ENCODE measurements around the gene GALNT7. TPM values are rescaled to one million over a fixed set of nuclear protein-coding genes. Genes with fewer than 3 reads are reported as not detected.
A peak's percentile ranks its signal among the peaks of the same experiment; 100 is the strongest.

GALNT7 gene
- total RNA-seq, 1 donor from 2014 or later, result 67.8 TPM

DNA sequence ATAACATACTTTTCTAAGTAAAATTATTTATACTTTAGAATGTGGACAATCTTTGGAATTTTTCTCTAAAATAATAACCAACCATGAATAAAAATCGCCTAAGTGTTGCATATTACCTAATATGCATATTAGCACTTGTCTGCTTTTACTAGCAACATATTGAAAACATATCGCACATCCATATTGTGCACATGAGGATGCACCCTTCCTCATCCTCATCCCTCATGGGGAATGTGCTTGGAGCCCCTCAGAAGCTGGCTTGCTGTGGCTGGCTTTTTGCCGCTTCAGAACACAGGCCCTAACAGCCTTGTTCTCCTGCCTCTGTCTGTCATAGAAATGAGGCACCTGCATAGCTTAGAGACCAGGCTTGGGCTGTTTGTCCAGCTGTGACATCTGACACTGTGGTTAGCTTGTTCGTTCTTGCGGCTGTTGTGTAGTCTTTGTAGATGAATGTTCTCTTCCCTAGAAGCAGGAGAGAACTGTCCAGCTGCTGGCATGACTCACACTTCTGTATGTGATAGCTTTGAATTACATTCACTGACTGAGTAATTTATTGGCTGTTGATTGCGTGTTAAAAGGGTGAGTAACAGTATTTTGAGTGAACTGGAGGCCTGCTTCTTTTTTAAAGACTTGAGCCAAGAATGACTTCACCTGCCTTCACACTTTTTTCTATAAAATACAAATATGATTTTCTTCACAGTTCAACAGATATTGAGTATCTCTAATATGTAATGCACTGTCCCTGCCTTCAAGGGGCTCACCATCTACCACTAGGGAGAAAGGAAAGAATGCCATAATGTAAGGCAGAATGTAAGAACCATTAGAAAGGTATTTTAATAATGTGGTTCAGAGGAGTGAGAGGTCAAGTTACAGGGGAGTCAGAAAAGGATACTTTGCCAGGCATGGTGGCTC, 83.7 kb downstream of the GALNT7 start:
- H3K4me1 Mint-ChIP-seq (ENCODE audit: low read depth), result peaks cover 11% of the 10 kb centered on the region
- peak overlapping the region; percentile 80 for H3K27ac Mint-ChIP-seq
- no peaks in the 10 kb centered on the region for H3K9me3 Mint-ChIP-seq (ENCODE audit: low read depth)
- H3K36me3 Mint-ChIP-seq (ENCODE audit: insufficient read depth), result peaks cover 5% of the 10 kb centered on the region
- no peak overlapping the region for H3K4me3 Mint-ChIP-seq (ENCODE audit: low read depth)
- no peaks in the 10 kb centered on the region for H3K27me3 Mint-ChIP-seq
- no peak for DNase-seq (ENCODE audit: low spot score, unreplicated experiment)
- TF ChIP-seq, protein P1, sequence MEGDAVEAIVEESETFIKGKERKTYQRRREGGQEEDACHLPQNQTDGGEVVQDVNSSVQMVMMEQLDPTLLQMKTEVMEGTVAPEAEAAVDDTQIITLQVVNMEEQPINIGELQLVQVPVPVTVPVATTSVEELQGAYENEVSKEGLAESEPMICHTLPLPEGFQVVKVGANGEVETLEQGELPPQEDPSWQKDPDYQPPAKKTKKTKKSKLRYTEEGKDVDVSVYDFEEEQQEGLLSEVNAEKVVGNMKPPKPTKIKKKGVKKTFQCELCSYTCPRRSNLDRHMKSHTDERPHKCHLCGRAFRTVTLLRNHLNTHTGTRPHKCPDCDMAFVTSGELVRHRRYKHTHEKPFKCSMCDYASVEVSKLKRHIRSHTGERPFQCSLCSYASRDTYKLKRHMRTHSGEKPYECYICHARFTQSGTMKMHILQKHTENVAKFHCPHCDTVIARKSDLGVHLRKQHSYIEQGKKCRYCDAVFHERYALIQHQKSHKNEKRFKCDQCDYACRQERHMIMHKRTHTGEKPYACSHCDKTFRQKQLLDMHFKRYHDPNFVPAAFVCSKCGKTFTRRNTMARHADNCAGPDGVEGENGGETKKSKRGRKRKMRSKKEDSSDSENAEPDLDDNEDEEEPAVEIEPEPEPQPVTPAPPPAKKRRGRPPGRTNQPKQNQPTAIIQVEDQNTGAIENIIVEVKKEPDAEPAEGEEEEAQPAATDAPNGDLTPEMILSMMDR (IDR thresholded peaks at IDR 0.05; ENCODE audit: unreplicated experiment), result no peak

DNA sequence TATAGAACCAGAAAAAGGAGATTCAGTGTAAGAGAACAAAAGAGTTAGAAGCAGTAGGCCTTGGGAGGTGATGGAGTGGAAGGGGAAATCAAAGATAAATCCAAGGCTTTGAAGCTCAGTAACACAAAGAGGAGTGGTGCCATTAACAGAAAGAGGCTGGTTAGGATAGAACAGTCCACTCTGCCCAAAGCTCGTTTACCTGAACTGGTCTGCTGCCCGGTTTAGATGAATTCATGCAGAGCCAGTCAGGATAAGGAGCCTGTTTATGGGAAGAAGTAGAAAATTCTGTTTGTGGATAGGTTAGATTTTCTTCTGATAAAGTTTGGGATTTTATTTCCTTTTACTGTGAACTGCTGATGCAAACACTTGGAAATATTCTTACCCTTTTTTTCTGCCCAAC, 85.0 kb downstream of the GALNT7 start:
- H3K4me3 Mint-ChIP-seq (ENCODE audit: low read depth), result no peak overlapping the region
- H3K27me3 Mint-ChIP-seq, result no peaks in the 10 kb centered on the region

DNA sequence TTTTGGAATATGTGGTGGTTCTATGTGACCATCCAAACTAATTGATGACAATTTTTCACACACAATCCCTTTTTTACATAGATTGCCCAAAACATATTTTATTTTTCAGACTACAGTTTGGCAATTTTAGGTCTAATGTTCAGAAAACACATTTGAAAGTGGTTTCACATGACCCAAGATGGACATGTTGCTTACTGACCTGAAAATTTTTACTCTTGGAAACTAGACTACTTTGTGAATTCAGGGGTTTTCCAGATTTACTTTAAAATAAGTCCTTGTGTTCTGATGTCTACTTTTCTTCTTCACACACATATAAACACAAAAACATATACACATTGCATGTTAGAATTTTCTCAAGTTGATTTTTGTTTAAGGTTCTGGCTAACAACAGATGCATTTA, 86.0 kb downstream of the GALNT7 start:
- TF ChIP-seq, protein P1 (IDR thresholded peaks at IDR 0.05; ENCODE audit: unreplicated experiment), result no peak
- no peaks in the 10 kb centered on the region for H3K9me3 Mint-ChIP-seq (ENCODE audit: low read depth)
- H3K27me3 Mint-ChIP-seq, result no peaks in the 10 kb centered on the region
- DNase-seq (ENCODE audit: low spot score, unreplicated experiment), result no peak
- H3K4me1 Mint-ChIP-seq (ENCODE audit: low read depth), result peaks cover 4% of the 10 kb centered on the region
- H3K4me3 Mint-ChIP-seq (ENCODE audit: low read depth), result no peak overlapping the region
- H3K36me3 Mint-ChIP-seq (ENCODE audit: insufficient read depth), result peaks cover 4% of the 10 kb centered on the region
- no peak overlapping the region for H3K27ac Mint-ChIP-seq

More for the DNA sequence above, 85.0 kb downstream of the GALNT7 start:
- no peak for DNase-seq (ENCODE audit: low spot score, unreplicated experiment)
- no peaks in the 10 kb centered on the region for H3K9me3 Mint-ChIP-seq (ENCODE audit: low read depth)
- H3K4me1 Mint-ChIP-seq (ENCODE audit: low read depth), result peaks cover 11% of the 10 kb centered on the region
- peaks cover 4% of the 10 kb centered on the region for H3K36me3 Mint-ChIP-seq (ENCODE audit: insufficient read depth)
- no peak overlapping the region for H3K27ac Mint-ChIP-seq
- TF ChIP-seq, protein P1 (IDR thresholded peaks at IDR 0.05; ENCODE audit: unreplicated experiment), result no peak

DNA sequence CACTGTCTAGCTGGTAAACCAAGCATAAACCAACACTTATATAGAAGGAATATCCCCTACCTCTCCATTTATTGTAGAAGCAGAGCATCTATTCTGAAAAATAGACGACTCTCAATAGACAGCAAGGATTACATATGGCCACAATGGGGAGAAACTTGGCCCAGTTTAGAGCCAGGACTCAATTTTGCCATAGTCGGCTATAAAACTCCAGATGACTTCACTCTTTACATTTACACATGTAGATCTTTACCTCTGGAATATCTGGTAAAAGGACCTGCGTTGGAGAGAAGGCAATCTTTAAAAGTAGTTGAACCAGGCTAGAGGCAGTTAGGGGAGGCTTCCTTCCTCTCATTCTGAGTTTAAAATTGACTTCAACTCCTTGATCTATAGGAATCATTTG, 88.2 kb downstream of the GALNT7 start:
- no peaks in the 10 kb centered on the region for H3K27me3 Mint-ChIP-seq
- no peak overlapping the region for H3K4me3 Mint-ChIP-seq (ENCODE audit: low read depth)
- peaks cover 4% of the 10 kb centered on the region for H3K36me3 Mint-ChIP-seq (ENCODE audit: insufficient read depth)
- no peak overlapping the region for H3K27ac Mint-ChIP-seq
- TF ChIP-seq, protein P1 (IDR thresholded peaks at IDR 0.05; ENCODE audit: unreplicated experiment), result no peak
- H3K4me1 Mint-ChIP-seq (ENCODE audit: low read depth), result peaks cover 4% of the 10 kb centered on the region
- no peaks in the 10 kb centered on the region for H3K9me3 Mint-ChIP-seq (ENCODE audit: low read depth)
- DNase-seq (ENCODE audit: low spot score, unreplicated experiment), result no peak

DNA sequence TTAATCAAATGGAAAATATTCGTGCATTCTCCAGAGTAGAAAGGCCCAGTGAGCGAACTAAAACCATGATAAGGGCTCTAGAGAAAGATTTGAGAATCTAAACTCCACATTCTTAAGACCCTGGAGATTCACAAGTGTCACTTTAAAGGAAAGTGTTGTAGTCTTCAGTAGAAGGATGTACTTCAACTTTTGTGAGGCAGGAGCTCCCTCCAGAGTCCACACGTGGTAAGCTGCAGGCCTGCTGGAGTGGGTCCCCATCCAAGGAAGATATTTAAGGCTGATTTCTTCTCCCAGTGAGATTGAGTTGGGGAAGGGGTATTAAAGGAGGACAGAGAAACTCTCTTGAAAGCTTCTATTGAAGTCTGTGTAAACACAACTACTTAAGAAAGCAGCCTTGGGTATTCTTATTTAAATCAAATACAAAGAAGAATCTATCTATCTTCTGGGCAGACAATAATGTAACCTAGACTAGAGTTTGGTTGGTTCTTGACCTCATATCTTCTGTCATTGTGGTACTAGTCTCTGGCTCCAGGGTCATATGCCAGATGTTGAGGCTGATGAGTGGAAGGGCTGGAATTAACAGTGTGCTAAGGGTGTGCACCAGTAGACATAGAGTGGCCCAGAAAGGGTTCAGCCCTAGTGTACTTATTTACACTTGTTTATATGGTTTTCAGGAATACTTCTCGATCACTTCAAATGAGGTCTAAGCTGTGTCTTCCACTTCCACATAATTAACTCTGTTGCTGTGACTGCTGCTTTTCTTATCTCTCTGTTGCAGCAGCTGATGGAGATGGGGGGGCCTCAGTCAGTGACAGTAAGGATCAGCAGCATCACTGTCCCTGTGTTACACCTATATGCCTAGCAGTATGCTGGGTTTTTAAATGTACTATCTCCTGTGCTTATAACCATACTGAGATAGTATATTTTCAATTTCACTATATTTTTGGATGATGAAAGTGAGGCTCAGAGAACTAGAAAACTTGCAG, 89.4 kb downstream of the GALNT7 start:
- Mint-ChIP-seq H3K9me3 (ENCODE audit: low read depth) (no peaks in the 10 kb centered on the region), H3K4me1 (ENCODE audit: low read depth) (no peaks in the 10 kb centered on the region), H3K27ac (no peak overlapping the region), H3K36me3 (ENCODE audit: insufficient read depth) (no peaks in the 10 kb centered on the region), H3K4me3 (ENCODE audit: low read depth) (no peak overlapping the region), H3K27me3 (no peaks in the 10 kb centered on the region)
- peak; percentile 47 for DNase-seq (ENCODE audit: low spot score, unreplicated experiment)
- TF ChIP-seq, protein P1 (IDR thresholded peaks at IDR 0.05; ENCODE audit: unreplicated experiment), result peak; percentile 79

Measured in progenitor cell of endocrine pancreas (in vitro differentiated cells).